H9 (cell line): ENCODE measurements around the gene SNRNP25. TPM values are rescaled to one million over a fixed set of nuclear protein-coding genes. Genes with fewer than 3 reads are reported as not detected.

ENCODE experiments used
- DNase-seq: peaks from one replicate; pipeline ENCODE4 v3.0.0-alpha.2; 2017
- H2AFZ ChIP-seq: one replicate; pipeline ENCODE4 v1.6.1; 2013; ENCODE audit warnings: mild to moderate bottlenecking, low read length, control low read depth, moderate library complexity
- H2AK5ac ChIP-seq: 2 replicates; pipeline ENCODE4 v1.6.1; 2013; ENCODE audit warnings: low read length, control low read depth, mixed read lengths; ENCODE audit not compliant: insufficient read length
- H2BK120ac ChIP-seq: one replicate; pipeline ENCODE4 v1.6.1; 2013; ENCODE audit warnings: low read depth, mild to moderate bottlenecking, low read length, control low read depth, inconsistent platforms; ENCODE audit not compliant: poor library complexity, severe bottlenecking
- H2BK12ac ChIP-seq: 2 replicates; pipeline ENCODE4 v1.6.1; 2013; ENCODE audit warnings: low read length, control low read depth, mixed read lengths, low read depth; ENCODE audit not compliant: insufficient read length
- H2BK15ac ChIP-seq: 2 replicates; pipeline ENCODE4 v1.6.1; 2013; ENCODE audit warnings: low read depth, low read length, control low read depth
- H2BK20ac ChIP-seq: one replicate; pipeline ENCODE4 v1.6.1; 2013; ENCODE audit warnings: low read depth, mild to moderate bottlenecking, low read length, control low read depth, inconsistent platforms; ENCODE audit not compliant: poor library complexity, severe bottlenecking
- H2BK5ac ChIP-seq: 2 replicates; pipeline ENCODE4 v1.6.1; 2013; ENCODE audit warnings: low read length, control low read depth, mixed read lengths; ENCODE audit not compliant: insufficient read length
- H3K14ac ChIP-seq: 2 replicates; pipeline ENCODE4 v1.6.1; 2013; ENCODE audit warnings: low read length, control low read depth; ENCODE audit not compliant: insufficient read depth
- H3K18ac ChIP-seq: 2 replicates; pipeline ENCODE4 v1.6.1; 2013; ENCODE audit warnings: low read depth, mild to moderate bottlenecking, mixed read lengths, low read length, control low read depth; ENCODE audit not compliant: insufficient read length
- H3K23ac ChIP-seq: 2 replicates; pipeline ENCODE4 v1.6.1; 2013; ENCODE audit warnings: low read length, control low read depth, mixed read lengths, low read depth; ENCODE audit not compliant: insufficient read length
- H3K23me2 ChIP-seq: 2 replicates; pipeline ENCODE4 v1.6.1; 2013; ENCODE audit warnings: low read depth, mild to moderate bottlenecking, mixed read lengths, low read length, control low read depth; ENCODE audit not compliant: insufficient read length, poor library complexity, severe bottlenecking
- H3K27ac ChIP-seq: 2 replicates; pipeline ENCODE4 v1.5.1; 2013; ENCODE audit warnings: low read length, control low read depth, mixed read lengths, low read depth; ENCODE audit not compliant: insufficient read length
- H3K27me3 ChIP-seq: 2 replicates; pipeline ENCODE4 v1.6.1; 2013; ENCODE audit warnings: low read length, control low read depth, inconsistent platforms; ENCODE audit not compliant: insufficient read depth
- H3K4ac ChIP-seq: 2 replicates; pipeline ENCODE4 v1.6.1; 2013; ENCODE audit warnings: low read depth, mild to moderate bottlenecking, control low read depth, inconsistent platforms, low read length, moderate library complexity
- H3K4me1 ChIP-seq: 2 replicates; pipeline ENCODE4 v1.6.1; 2013; ENCODE audit warnings: low read length, control low read depth, inconsistent platforms; ENCODE audit not compliant: insufficient read depth
- H3K4me2 ChIP-seq: 2 replicates; pipeline ENCODE4 v1.6.1; 2013; ENCODE audit warnings: low read length, control low read depth, mixed read lengths; ENCODE audit not compliant: insufficient read length, insufficient read depth
- H3K56ac ChIP-seq: 2 replicates; pipeline ENCODE4 v1.6.1; 2013; ENCODE audit warnings: low read depth, mild to moderate bottlenecking, mixed read lengths, low read length, control low read depth; ENCODE audit not compliant: insufficient read length
- H3K79me1 ChIP-seq: 2 replicates; pipeline ENCODE4 v1.6.1; 2013; ENCODE audit warnings: low read depth, mild to moderate bottlenecking, moderate library complexity, low read length, control low read depth, inconsistent platforms; ENCODE audit not compliant: insufficient read depth, poor library complexity, severe bottlenecking
- H3K79me2 ChIP-seq: 2 replicates; pipeline ENCODE4 v1.6.1; 2013; ENCODE audit warnings: low read length, control low read depth, inconsistent platforms; ENCODE audit not compliant: insufficient read depth
- H3K9ac ChIP-seq: 2 replicates; pipeline ENCODE4 v1.6.1; 2013; ENCODE audit warnings: low read length, control low read depth, mixed read lengths; ENCODE audit not compliant: insufficient read length; ENCODE audit errors: extremely low read depth
- H3K9me3 ChIP-seq: one replicate; pipeline ENCODE4 v1.6.1; 2013; ENCODE audit warnings: low read depth, low read length, inconsistent platforms; ENCODE audit not compliant: control insufficient read depth
- H3T11ph ChIP-seq: one replicate; pipeline ENCODE4 v1.6.1; 2013; ENCODE audit warnings: mild to moderate bottlenecking, low read length, control low read depth, inconsistent platforms
- H4K20me1 ChIP-seq: one replicate; pipeline ENCODE4 v1.6.1; 2013; ENCODE audit not compliant: control insufficient read depth, insufficient read length, insufficient read depth
- H4K5ac ChIP-seq: 2 replicates; pipeline ENCODE4 v1.6.1; 2013; ENCODE audit warnings: low read depth, mild to moderate bottlenecking, mixed read lengths, low read length, control low read depth; ENCODE audit not compliant: insufficient read length
- H4K8ac ChIP-seq: replicated peaks from 2 replicates; pipeline ENCODE4 v1.6.1; 2013; ENCODE audit warnings: low read length, control low read depth, mixed read lengths, low read depth; ENCODE audit not compliant: insufficient read length
- H4K91ac ChIP-seq: 2 replicates; pipeline ENCODE4 v1.6.1; 2013; ENCODE audit warnings: low read depth, mild to moderate bottlenecking, moderate library complexity, mixed read lengths, low read length, control low read depth; ENCODE audit not compliant: insufficient read length
- H3K27ac Mint-ChIP-seq, 3 experiments: 2 replicates in 2 of 3; 3 replicates in 1 of 3; pipeline ENCODE4 v1.8.0; 2020 to 2021; ENCODE audit warnings: mixed read lengths in 3 of 3, mild to moderate bottlenecking in 1 of 3, moderate library complexity in 1 of 3
- H3K27me3 Mint-ChIP-seq: 2 replicates; pipeline ENCODE4 v1.8.0; 2021; ENCODE audit warnings: low read depth, mild to moderate bottlenecking, moderate library complexity, mixed read lengths
- H3K36me3 Mint-ChIP-seq, 3 experiments: 2 replicates in 2 of 3; 3 replicates in 1 of 3; pipeline ENCODE4 v1.8.0; 2020 to 2021; ENCODE audit warnings: low read depth in 3 of 3, mixed read lengths in 3 of 3; ENCODE audit not compliant: insufficient read depth in 1 of 3
- H3K4me1 Mint-ChIP-seq, 2 experiments: 2 replicates each; pipeline ENCODE4 v1.8.0; 2020; ENCODE audit warnings: mixed read lengths in 2 of 2
- H3K4me3 Mint-ChIP-seq, 2 experiments: 2 replicates in 1 of 2; 3 replicates in 1 of 2; pipeline ENCODE4 v1.8.0; 2020 to 2021; ENCODE audit warnings: mild to moderate bottlenecking in 2 of 2, mixed read lengths in 2 of 2, moderate library complexity in 1 of 2
- H3K9me3 Mint-ChIP-seq, 2 experiments: 2 replicates in 1 of 2; 3 replicates in 1 of 2; pipeline ENCODE4 v1.8.0; 2020; ENCODE audit warnings: mild to moderate bottlenecking in 2 of 2, mixed read lengths in 2 of 2, moderate library complexity in 1 of 2
- WGBS: extraction: QIAGEN DNeasy Blood & Tissue Kit; methylation state at CpG from one replicate; pipeline ENCODE4 v1.1.7; 2013; ENCODE audit warnings: missing lambda C conversion rate, low lambda C conversion rate, mixed read lengths; ENCODE audit not compliant: insufficient read length; ENCODE audit errors: extremely low coverage; 5-methylcytosine and 5-hydroxymethylcytosine counted together
- total RNA-seq: library from RNA; stranded (reverse); gene quantifications from 2 replicates; pipeline ENCODE4 v1.2.1, GENCODE V29; 2021
- TF ChIP-seq, protein P1 (sequence below): fragments of 200-600 bp; sonication (generic); conservative IDR thresholded peaks from 3 replicates; pipeline ENCODE4 v1.8.0; 2021; ENCODE audit warnings: antibody characterized with exemption, mild to moderate bottlenecking

Gene SNRNP25
- total RNA-seq, 1 experiment from 2014 or later: 78.5 TPM

- H2BK12ac ChIP-seq: no peak overlapping the region
- Mint-ChIP-seq H3K27ac (no peak overlapping the region), H3K36me3 (peaks cover 33 to 77% (median 64%) of the 10 kb centered on the region in 3 experiments), H3K27me3 (no peaks in the 10 kb centered on the region), H3K4me3 (peak overlapping the region; percentile 98 to 100), H3K9me3 (peaks cover 3 to 8% of the 10 kb centered on the region in 2 experiments; a peak in 3 of 5 replicates), H3K4me1 (peaks cover 12 to 19% of the 10 kb centered on the region in 2 experiments)
- H3K56ac ChIP-seq: no peak overlapping the region
- H4K91ac ChIP-seq: no peak overlapping the region
- no peak overlapping the region for H3T11ph ChIP-seq
- no peaks in the 10 kb centered on the region for H3K27me3 ChIP-seq
- H3K79me2 ChIP-seq: peaks cover 2% of the 10 kb centered on the region; the same call in 1 of the 2 replicates
- no peak overlapping the region for H2BK120ac ChIP-seq
- H3K9me3 ChIP-seq: no peaks in the 10 kb centered on the region
- no peaks in the 10 kb centered on the region for H3K4me1 ChIP-seq
- no peak overlapping the region for H3K27ac ChIP-seq
- no peak overlapping the region for H4K5ac ChIP-seq
- H3K4ac ChIP-seq: no peak overlapping the region
- DNase-seq: no peak
- H2AFZ ChIP-seq: no peak overlapping the region
- H3K23ac ChIP-seq: no peak overlapping the region
- no peak overlapping the region for H4K8ac ChIP-seq
- no peak overlapping the region for H2BK5ac ChIP-seq
- no peak overlapping the region; the same call in 1 of the 2 replicates for H3K14ac ChIP-seq
- peak overlapping the region; percentile 78 for H3K4me2 ChIP-seq
- H4K20me1 ChIP-seq: no peaks in the 10 kb centered on the region
- TF ChIP-seq, protein P1, sequence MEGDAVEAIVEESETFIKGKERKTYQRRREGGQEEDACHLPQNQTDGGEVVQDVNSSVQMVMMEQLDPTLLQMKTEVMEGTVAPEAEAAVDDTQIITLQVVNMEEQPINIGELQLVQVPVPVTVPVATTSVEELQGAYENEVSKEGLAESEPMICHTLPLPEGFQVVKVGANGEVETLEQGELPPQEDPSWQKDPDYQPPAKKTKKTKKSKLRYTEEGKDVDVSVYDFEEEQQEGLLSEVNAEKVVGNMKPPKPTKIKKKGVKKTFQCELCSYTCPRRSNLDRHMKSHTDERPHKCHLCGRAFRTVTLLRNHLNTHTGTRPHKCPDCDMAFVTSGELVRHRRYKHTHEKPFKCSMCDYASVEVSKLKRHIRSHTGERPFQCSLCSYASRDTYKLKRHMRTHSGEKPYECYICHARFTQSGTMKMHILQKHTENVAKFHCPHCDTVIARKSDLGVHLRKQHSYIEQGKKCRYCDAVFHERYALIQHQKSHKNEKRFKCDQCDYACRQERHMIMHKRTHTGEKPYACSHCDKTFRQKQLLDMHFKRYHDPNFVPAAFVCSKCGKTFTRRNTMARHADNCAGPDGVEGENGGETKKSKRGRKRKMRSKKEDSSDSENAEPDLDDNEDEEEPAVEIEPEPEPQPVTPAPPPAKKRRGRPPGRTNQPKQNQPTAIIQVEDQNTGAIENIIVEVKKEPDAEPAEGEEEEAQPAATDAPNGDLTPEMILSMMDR: no peak
- H3K18ac ChIP-seq: no peak overlapping the region
- no peaks in the 10 kb centered on the region for H3K23me2 ChIP-seq
- no peak overlapping the region for H2AK5ac ChIP-seq
- no peak overlapping the region for H2BK20ac ChIP-seq
- peak overlapping the region; percentile 36 for H3K9ac ChIP-seq
- peaks cover 2% of the 10 kb centered on the region for H3K79me1 ChIP-seq
- WGBS: no CpG with 5 or more reads among the region's 12 CpGs
- H2BK15ac ChIP-seq: no peak overlapping the region; the same call in 1 of the 2 replicates
Observed at GRCh38 chr16:54237-54581, 581 bp downstream of the SNRNP25 start.
